OCI-LY1 (cell line): ENCODE measurements around the gene METTL9.

Source experiments
- CTCF ChIP-seq: fragments of 200-600 bp; sonication (generic), shearing (Covaris generic); IDR thresholded peaks from 2 replicates; pipeline ENCODE4 v1.5.1; 2017; ENCODE audit warnings: mild to moderate bottlenecking, antibody characterized with exemption, low read length, moderate library complexity, mixed read lengths
- EZH2 ChIP-seq: fragments of 200-600 bp; sonication (generic), shearing (Covaris generic); IDR thresholded peaks from 2 replicates; pipeline ENCODE4 v1.8.0; 2017; ENCODE audit warnings: borderline replicate concordance, mixed run types, mild to moderate bottlenecking, antibody characterized with exemption, low read length, moderate library complexity, mixed read lengths

GRCh38 chr16:21643785-21644184 is 44.4 kb downstream of the METTL9 start:
- TF ChIP-seq CTCF: no peak
- TF ChIP-seq EZH2: no peak
